ENCODE data around the gene MPEG1.

GRCh38 chr11:59180168-59180776, 32.5 kb downstream of the MPEG1 start:
- TF ChIP-seq CTCF (conservative IDR thresholded peaks at IDR 0.05; ENCODE audit: low read length) (no peak), EZH2phosphoT487 (IDR thresholded peaks at IDR 0.05; ENCODE audit: borderline replicate concordance) (no peak)
